HCT116 (cell line): ENCODE measurements around the gene HDAC7. TPM values are rescaled to one million over a fixed set of nuclear protein-coding genes. Genes with fewer than 3 reads are reported as not detected.

Source experiments
- ATAC-seq: fragments of 200-7000 bp; cut with Tn5 transposase; 2 replicates; pipeline ENCODE4 v1.9.1; 2020; ENCODE audit warnings: mild to moderate bottlenecking, moderate library complexity
- BruUV-seq: library from RNA; stranded (reverse); fragments of 400-500 nt; replicated peaks from 2 replicates; lab custom pipeline; 2021; lab: Mats Ljungman, UMichigan
- CTCF ChIA-PET: fragments of 300-600 bp; sonication (Branson Sonifier 250); formaldehyde crosslinking; loops from one replicate; lab custom pipeline; 2021; ENCODE audit warnings: antibody characterized with exemption; lab: Charles Lee
- POLR2A ChIA-PET: fragments of 300-600, 350-600 bp; sonication (Branson Sonifier 250); formaldehyde crosslinking; loops from one replicate; lab custom pipeline; 2021; ENCODE audit warnings: antibody characterized with exemption; lab: Charles Lee
- RAD21 ChIA-PET, 2 experiments: fragments of 300-600 bp; sonication (Branson Sonifier 250); formaldehyde crosslinking; loops; one replicate each; lab custom pipeline; 2023; ENCODE audit warnings: low total read pairs in 2 of 2; ENCODE audit not compliant: uncharacterized antibody in 2 of 2, unreplicated experiment in 2 of 2, low non-redundant PET in 1 of 2; lab: Charles Lee
- DNase-seq: peaks from one replicate; pipeline ENCODE4 v3.0.0-alpha.2; 2010; ENCODE audit warnings: low read depth, low spot score
- H2AFZ ChIP-seq: fragments of 200-600 bp; shearing (Covaris generic), sonication (generic); 2 replicates; pipeline ENCODE4 v1.6.1; 2017; ENCODE audit warnings: low read depth, mixed run types, mixed read lengths, antibody characterized with exemption, low read length; ENCODE audit not compliant: poor library complexity, severe bottlenecking
- H3K27ac ChIP-seq: 2 replicates; pipeline ENCODE4 v1.5.1; 2012; ENCODE audit warnings: low read depth, low read length
- H3K27me3 ChIP-seq: fragments of 200-600 bp; sonication (generic); 2 replicates; pipeline ENCODE4 v1.6.1; 2016; ENCODE audit warnings: mixed run types, low read length, mixed read lengths; ENCODE audit not compliant: insufficient read depth
- H3K36me3 ChIP-seq, 2 experiments: fragments of 200-500 bp in 1 of 2; fragments of 200-600 bp in 1 of 2; sonication (Bioruptor generic) in 1 of 2; sonication (generic) in 1 of 2; 2 replicates each; pipeline versions ENCODE4 v1.5.1 to v1.6.1; 2014 to 2016; ENCODE audit warnings: low read length in 2 of 2, inconsistent platforms in 1 of 2, mixed read lengths in 1 of 2, mixed run types in 1 of 2; ENCODE audit not compliant: insufficient read depth in 2 of 2, control insufficient read depth in 1 of 2
- H3K4me1 ChIP-seq, 2 experiments: fragments of 200-600 bp in 1 of 2; sonication (generic) in 1 of 2; 2 replicates each; pipeline versions ENCODE4 v1.5.1 to v1.6.1; 2012 to 2017; ENCODE audit warnings: low read length in 2 of 2, inconsistent platforms in 1 of 2, mild to moderate bottlenecking in 1 of 2, mixed read lengths in 1 of 2, mixed run types in 1 of 2, moderate library complexity in 1 of 2; ENCODE audit not compliant: insufficient read depth in 2 of 2, control insufficient read depth in 1 of 2
- H3K4me2 ChIP-seq: fragments of 200-600 bp; sonication (generic); 2 replicates; pipeline ENCODE4 v1.6.1; 2017; ENCODE audit warnings: mixed run types, low read length, mixed read lengths
- H3K4me3 ChIP-seq, 2 experiments: fragments of 200-600 bp in 1 of 2; sonication (generic) in 1 of 2; replicated peaks in 1 of 2; 2 replicates each; pipeline ENCODE4 v1.5.1; 2011 to 2016; ENCODE audit warnings: low read length in 2 of 2, control low read depth in 1 of 2, low read depth in 1 of 2, mild to moderate bottlenecking in 1 of 2, mixed read lengths in 1 of 2, mixed run types in 1 of 2
- H3K79me2 ChIP-seq: fragments of 200-600 bp; sonication (generic); 2 replicates; pipeline ENCODE4 v1.6.1; 2017; ENCODE audit warnings: mild to moderate bottlenecking, mixed run types, low read length, moderate library complexity, mixed read lengths; ENCODE audit not compliant: insufficient read depth
- H3K9ac ChIP-seq: fragments of 200-600 bp; sonication (generic); 2 replicates; pipeline ENCODE4 v1.6.1; 2016; ENCODE audit warnings: low read length, mixed read lengths
- H3K9me2 ChIP-seq: fragments of 200-600 bp; sonication (generic), shearing (Covaris generic); 2 replicates; pipeline ENCODE4 v1.6.1; 2017; ENCODE audit warnings: mixed run types, mild to moderate bottlenecking, moderate library complexity; ENCODE audit not compliant: insufficient read depth
- H3K9me3 ChIP-seq, 2 experiments: fragments of 200-500 bp in 1 of 2; fragments of 200-600 bp in 1 of 2; sonication (Bioruptor generic) in 1 of 2; sonication (generic) in 1 of 2; 2 replicates each; pipeline ENCODE4 v1.6.1; 2014 to 2017; ENCODE audit warnings: low read length in 2 of 2, mixed read lengths in 2 of 2, inconsistent platforms in 1 of 2, low read depth in 1 of 2, mild to moderate bottlenecking in 1 of 2, mixed run types in 1 of 2, moderate library complexity in 1 of 2; ENCODE audit not compliant: control insufficient read depth in 1 of 2, insufficient read depth in 1 of 2
- H4K20me1 ChIP-seq: fragments of 200-600 bp; sonication (generic), shearing (Covaris generic); 2 replicates; pipeline ENCODE4 v1.6.1; 2017; ENCODE audit warnings: mixed run types, mild to moderate bottlenecking, moderate library complexity; ENCODE audit not compliant: insufficient read depth
- CBX3 ChIP-seq: IDR thresholded peaks from 2 replicates; pipeline ENCODE4 v1.6.1; 2012; ENCODE audit warnings: low read depth
- CEBPB ChIP-seq: IDR thresholded peaks from 2 replicates; pipeline ENCODE4 v1.6.1; 2012; ENCODE audit warnings: low read depth
- EGR1 ChIP-seq: IDR thresholded peaks from 2 replicates; pipeline ENCODE4 v1.6.1; 2012; ENCODE audit warnings: low read depth
- ELF1 ChIP-seq: IDR thresholded peaks from 2 replicates; pipeline ENCODE4 v1.6.1; 2012; ENCODE audit warnings: low read depth, borderline replicate concordance
- EZH2 ChIP-seq: fragments of 200-600 bp; sonication (generic); IDR thresholded peaks from 2 replicates; pipeline ENCODE4 v1.6.1; 2017; ENCODE audit warnings: antibody characterized with exemption, mixed run types
- FOSL1 ChIP-seq: IDR thresholded peaks from 2 replicates; pipeline ENCODE4 v1.6.1; 2012; ENCODE audit warnings: low read depth
- JUND ChIP-seq: IDR thresholded peaks from 2 replicates; pipeline ENCODE4 v1.6.1; 2012
- POLR2A ChIP-seq: IDR thresholded peaks from 2 replicates; pipeline ENCODE4 v1.7.0; 2011; ENCODE audit warnings: borderline replicate concordance; ENCODE audit not compliant: insufficient read depth, insufficient read length; ENCODE audit errors: extremely low read depth
- RAD21 ChIP-seq: IDR thresholded peaks from 2 replicates; pipeline ENCODE4 v1.6.1; 2012; ENCODE audit warnings: low read depth, mild to moderate bottlenecking
- SIN3A ChIP-seq: IDR thresholded peaks from 2 replicates; pipeline ENCODE4 v1.6.1; 2012; ENCODE audit warnings: low read depth
- SP1 ChIP-seq: IDR thresholded peaks from 2 replicates; pipeline ENCODE4 v1.6.1; 2012; ENCODE audit warnings: low read depth
- SRF ChIP-seq: IDR thresholded peaks from 2 replicates; pipeline ENCODE4 v1.6.1; 2012; ENCODE audit warnings: low read depth
- TCF7L2 ChIP-seq: IDR thresholded peaks from 2 replicates; pipeline ENCODE4 v1.7.0; 2011; ENCODE audit warnings: borderline replicate concordance, inconsistent platforms; ENCODE audit not compliant: insufficient read depth, insufficient read length; ENCODE audit errors: extremely low read depth
- YY1 ChIP-seq: IDR thresholded peaks from 2 replicates; pipeline ENCODE4 v1.6.1; 2011; ENCODE audit warnings: low read length, low read depth, moderate library complexity, mild to moderate bottlenecking; ENCODE audit not compliant: insufficient replicate concordance; ENCODE audit errors: extremely low read depth
- ZFX ChIP-seq: fragments of 450-650 bp; IDR thresholded peaks from 2 replicates; pipeline ENCODE4 v1.6.1; 2017
- ZNF274 ChIP-seq: fragments of 200-500 bp; sonication (Bioruptor generic); IDR thresholded peaks from 2 replicates; pipeline ENCODE4 v1.6.1; 2014; ENCODE audit warnings: mild to moderate bottlenecking, low read depth, low read length, inconsistent platforms
- intact Hi-C: fragments of 100-400 bp; cut with micrococcal nuclease; formaldehyde crosslinking; loops from 2 replicates; pipeline ENCODE4 v1.10.0; 2022
- total RNA-seq: library from RNA; stranded (reverse); gene quantifications from one replicate; pipeline ENCODE4 v1.2.1, GENCODE V29; 2021; ENCODE audit not compliant: unreplicated experiment
- TF ChIP-seq, protein P1 (sequence below), 3 experiments: fragments of 200-600 bp in 1 of 3; sonication (generic) in 1 of 3; IDR thresholded peaks in 2 of 3; conservative IDR thresholded peaks in 1 of 3; 2 replicates each; pipeline ENCODE4 v1.5.1; 2012 to 2017; ENCODE audit warnings: low read depth in 2 of 3, low read length in 2 of 3, antibody characterized with exemption in 1 of 3, borderline replicate concordance in 1 of 3, control low read depth in 1 of 3, mild to moderate bottlenecking in 1 of 3, mixed read lengths in 1 of 3, mixed run types in 1 of 3, moderate library complexity in 1 of 3; ENCODE audit not compliant: insufficient read depth in 1 of 3
- TF ChIP-seq, protein P2 (sequence below): IDR thresholded peaks from 2 replicates; pipeline ENCODE4 v1.6.1; 2012
- TF ChIP-seq, protein P3 (sequence below): IDR thresholded peaks from 2 replicates; pipeline ENCODE4 v1.6.1; 2011; ENCODE audit warnings: mild to moderate bottlenecking, low read length, moderate library complexity; ENCODE audit not compliant: insufficient replicate concordance; ENCODE audit errors: extremely low read depth
- TF ChIP-seq, protein P4 (sequence below): IDR thresholded peaks from 2 replicates; pipeline ENCODE4 v1.6.1; 2012; ENCODE audit warnings: low read depth

The HDAC7 gene
- total RNA-seq, 1 experiment from 2014 or later, result 38.1 TPM

DNA sequence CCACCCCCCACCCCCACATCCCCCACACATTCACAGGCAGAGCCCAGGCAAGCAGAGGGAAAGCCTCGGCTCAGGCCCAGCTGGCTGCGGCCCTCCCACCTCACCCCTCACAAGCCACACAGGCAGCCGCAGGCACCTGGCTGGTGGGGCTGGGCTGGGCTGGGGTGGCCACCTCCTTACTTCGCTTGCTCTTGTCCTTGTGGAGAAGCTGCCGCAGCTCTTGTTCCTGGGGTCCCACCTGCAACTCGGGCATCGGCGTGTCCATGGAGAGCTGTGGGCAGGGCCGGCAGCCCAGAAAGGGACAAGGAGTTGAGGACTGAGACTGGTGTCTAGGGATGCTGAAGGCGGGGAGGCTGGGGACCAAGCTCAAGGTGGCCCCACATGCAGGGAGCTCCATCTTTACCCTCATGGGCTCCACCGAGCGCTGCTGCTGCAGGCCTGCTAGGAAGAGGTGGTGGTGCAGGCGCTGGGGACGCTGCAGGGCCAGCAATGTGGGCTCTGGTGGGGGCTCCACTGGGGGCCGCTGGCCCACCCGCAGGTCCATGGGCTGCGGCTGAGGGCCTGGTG is 21.2 kb downstream of the HDAC7 start:
- no TSS peak for BruUV-seq
- Histone ChIP-seq H3K9me2 (no peaks in the 10 kb centered on the region), H3K4me3 (no peak overlapping the region), H3K27ac (no peak overlapping the region), H4K20me1 (no peaks in the 10 kb centered on the region), H3K4me1 (no peaks in the 10 kb centered on the region), H2AFZ (no peak overlapping the region), H3K4me2 (no peak overlapping the region), H3K9me3 (no peaks in the 10 kb centered on the region), H3K79me2 (no peaks in the 10 kb centered on the region; the same call in 1 of the 2 replicates), H3K27me3 (no peaks in the 10 kb centered on the region), H3K36me3 (peaks cover 0 to 7% of the 10 kb centered on the region in 2 experiments; a peak in 2 of 4 replicates), H3K9ac (no peak overlapping the region)
- CTCF ChIA-PET, result interaction anchor here (1.0 to 7.7 kb wide), 2 partner anchors 37 to 40 kb away, joined by 3 to 85 read pairs; no protein-coding TSS in a partner anchor
- intact Hi-C loops, result no loop called here
- TF ChIP-seq ZNF274 (no peak), CEBPB (no peak), SRF (no peak), JUND (no peak), SIN3A (no peak), ZFX (no peak), EZH2 (no peak), SP1 (no peak), TCF7L2 (no peak), YY1 (no peak), RAD21 (no peak), CBX3 (no peak), FOSL1 (no peak), EGR1 (no peak), POLR2A (no peak), ELF1 (no peak)
- TF ChIP-seq, protein P1, sequence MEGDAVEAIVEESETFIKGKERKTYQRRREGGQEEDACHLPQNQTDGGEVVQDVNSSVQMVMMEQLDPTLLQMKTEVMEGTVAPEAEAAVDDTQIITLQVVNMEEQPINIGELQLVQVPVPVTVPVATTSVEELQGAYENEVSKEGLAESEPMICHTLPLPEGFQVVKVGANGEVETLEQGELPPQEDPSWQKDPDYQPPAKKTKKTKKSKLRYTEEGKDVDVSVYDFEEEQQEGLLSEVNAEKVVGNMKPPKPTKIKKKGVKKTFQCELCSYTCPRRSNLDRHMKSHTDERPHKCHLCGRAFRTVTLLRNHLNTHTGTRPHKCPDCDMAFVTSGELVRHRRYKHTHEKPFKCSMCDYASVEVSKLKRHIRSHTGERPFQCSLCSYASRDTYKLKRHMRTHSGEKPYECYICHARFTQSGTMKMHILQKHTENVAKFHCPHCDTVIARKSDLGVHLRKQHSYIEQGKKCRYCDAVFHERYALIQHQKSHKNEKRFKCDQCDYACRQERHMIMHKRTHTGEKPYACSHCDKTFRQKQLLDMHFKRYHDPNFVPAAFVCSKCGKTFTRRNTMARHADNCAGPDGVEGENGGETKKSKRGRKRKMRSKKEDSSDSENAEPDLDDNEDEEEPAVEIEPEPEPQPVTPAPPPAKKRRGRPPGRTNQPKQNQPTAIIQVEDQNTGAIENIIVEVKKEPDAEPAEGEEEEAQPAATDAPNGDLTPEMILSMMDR (IDR thresholded peaks at IDR 0.05 in 2 of 3, conservative IDR thresholded peaks at IDR 0.05 in 1 of 3; ENCODE audit: borderline replicate concordance in 1 of 3, insufficient read depth in 1 of 3, low read depth in 2 of 3, low read length in 2 of 3), result no peak
- TF ChIP-seq, protein P2, sequence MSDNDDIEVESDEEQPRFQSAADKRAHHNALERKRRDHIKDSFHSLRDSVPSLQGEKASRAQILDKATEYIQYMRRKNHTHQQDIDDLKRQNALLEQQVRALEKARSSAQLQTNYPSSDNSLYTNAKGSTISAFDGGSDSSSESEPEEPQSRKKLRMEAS, result no peak
- TF ChIP-seq, protein P3, sequence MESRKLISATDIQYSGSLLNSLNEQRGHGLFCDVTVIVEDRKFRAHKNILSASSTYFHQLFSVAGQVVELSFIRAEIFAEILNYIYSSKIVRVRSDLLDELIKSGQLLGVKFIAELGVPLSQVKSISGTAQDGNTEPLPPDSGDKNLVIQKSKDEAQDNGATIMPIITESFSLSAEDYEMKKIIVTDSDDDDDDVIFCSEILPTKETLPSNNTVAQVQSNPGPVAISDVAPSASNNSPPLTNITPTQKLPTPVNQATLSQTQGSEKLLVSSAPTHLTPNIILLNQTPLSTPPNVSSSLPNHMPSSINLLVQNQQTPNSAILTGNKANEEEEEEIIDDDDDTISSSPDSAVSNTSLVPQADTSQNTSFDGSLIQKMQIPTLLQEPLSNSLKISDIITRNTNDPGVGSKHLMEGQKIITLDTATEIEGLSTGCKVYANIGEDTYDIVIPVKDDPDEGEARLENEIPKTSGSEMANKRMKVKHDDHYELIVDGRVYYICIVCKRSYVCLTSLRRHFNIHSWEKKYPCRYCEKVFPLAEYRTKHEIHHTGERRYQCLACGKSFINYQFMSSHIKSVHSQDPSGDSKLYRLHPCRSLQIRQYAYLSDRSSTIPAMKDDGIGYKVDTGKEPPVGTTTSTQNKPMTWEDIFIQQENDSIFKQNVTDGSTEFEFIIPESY, result no peak
- TF ChIP-seq, protein P4, sequence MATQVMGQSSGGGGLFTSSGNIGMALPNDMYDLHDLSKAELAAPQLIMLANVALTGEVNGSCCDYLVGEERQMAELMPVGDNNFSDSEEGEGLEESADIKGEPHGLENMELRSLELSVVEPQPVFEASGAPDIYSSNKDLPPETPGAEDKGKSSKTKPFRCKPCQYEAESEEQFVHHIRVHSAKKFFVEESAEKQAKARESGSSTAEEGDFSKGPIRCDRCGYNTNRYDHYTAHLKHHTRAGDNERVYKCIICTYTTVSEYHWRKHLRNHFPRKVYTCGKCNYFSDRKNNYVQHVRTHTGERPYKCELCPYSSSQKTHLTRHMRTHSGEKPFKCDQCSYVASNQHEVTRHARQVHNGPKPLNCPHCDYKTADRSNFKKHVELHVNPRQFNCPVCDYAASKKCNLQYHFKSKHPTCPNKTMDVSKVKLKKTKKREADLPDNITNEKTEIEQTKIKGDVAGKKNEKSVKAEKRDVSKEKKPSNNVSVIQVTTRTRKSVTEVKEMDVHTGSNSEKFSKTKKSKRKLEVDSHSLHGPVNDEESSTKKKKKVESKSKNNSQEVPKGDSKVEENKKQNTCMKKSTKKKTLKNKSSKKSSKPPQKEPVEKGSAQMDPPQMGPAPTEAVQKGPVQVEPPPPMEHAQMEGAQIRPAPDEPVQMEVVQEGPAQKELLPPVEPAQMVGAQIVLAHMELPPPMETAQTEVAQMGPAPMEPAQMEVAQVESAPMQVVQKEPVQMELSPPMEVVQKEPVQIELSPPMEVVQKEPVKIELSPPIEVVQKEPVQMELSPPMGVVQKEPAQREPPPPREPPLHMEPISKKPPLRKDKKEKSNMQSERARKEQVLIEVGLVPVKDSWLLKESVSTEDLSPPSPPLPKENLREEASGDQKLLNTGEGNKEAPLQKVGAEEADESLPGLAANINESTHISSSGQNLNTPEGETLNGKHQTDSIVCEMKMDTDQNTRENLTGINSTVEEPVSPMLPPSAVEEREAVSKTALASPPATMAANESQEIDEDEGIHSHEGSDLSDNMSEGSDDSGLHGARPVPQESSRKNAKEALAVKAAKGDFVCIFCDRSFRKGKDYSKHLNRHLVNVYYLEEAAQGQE, result no peak
- POLR2A ChIA-PET, result no interaction called here
- RAD21 ChIA-PET, result interaction anchor here in 1 of 2 experiments (2.0 kb wide), 1 partner anchor 40 kb away, joined by 7 read pairs; no protein-coding TSS in a partner anchor
- no peak for ATAC-seq
- DNase-seq, result no peak
